ENCODE results near the gene INAVA.

Gene INAVA

DNA sequence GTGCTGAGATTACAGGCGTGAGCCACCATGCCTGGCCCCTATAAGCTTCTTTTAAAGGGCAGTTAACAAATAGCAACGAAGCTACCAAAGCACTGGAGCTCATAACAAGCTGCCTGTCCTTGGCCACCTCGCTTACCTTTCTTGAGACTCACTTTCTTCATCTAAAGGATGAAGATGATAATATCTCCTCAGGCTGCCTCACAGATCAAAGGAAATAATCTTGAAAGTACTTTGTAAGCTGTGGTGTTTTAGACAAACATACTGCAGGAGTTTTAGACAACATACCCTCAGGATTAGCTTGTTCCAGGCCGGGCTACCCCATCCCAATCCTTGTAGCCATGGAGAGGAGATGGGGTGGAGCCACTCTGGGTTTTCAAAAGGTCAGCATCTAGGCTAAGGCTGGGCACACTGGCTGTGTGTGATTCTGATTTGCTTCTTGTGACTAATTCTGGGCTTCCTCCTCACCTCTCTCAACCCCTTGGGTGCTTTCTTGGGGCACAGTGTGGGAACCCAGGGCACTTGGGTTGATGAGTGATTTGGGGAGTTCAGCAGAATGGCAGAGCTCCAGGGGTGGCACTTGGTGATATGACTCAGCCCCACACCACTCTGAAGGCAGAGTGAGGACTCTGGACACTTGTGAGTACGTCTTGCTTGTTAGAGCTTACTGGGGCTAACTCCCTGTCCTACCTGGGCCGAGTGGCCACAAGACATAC, 16.7 kb upstream of the INAVA start:
- Mint-ChIP-seq H3K4me1 (peaks cover 17% of the 10 kb centered on the region), H3K9me3 (no peaks in the 10 kb centered on the region), H3K4me3 (no peak overlapping the region), H3K27me3 (ENCODE audit: low read depth, poor library complexity) (peaks cover 12% of the 10 kb centered on the region), H3K36me3 (ENCODE audit: low read depth) (no peaks in the 10 kb centered on the region), H3K27ac (no peak overlapping the region)
- TF ChIP-seq, protein P1, sequence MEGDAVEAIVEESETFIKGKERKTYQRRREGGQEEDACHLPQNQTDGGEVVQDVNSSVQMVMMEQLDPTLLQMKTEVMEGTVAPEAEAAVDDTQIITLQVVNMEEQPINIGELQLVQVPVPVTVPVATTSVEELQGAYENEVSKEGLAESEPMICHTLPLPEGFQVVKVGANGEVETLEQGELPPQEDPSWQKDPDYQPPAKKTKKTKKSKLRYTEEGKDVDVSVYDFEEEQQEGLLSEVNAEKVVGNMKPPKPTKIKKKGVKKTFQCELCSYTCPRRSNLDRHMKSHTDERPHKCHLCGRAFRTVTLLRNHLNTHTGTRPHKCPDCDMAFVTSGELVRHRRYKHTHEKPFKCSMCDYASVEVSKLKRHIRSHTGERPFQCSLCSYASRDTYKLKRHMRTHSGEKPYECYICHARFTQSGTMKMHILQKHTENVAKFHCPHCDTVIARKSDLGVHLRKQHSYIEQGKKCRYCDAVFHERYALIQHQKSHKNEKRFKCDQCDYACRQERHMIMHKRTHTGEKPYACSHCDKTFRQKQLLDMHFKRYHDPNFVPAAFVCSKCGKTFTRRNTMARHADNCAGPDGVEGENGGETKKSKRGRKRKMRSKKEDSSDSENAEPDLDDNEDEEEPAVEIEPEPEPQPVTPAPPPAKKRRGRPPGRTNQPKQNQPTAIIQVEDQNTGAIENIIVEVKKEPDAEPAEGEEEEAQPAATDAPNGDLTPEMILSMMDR (IDR thresholded peaks at IDR 0.05) = no peak
- DNase-seq = no peak

DNA sequence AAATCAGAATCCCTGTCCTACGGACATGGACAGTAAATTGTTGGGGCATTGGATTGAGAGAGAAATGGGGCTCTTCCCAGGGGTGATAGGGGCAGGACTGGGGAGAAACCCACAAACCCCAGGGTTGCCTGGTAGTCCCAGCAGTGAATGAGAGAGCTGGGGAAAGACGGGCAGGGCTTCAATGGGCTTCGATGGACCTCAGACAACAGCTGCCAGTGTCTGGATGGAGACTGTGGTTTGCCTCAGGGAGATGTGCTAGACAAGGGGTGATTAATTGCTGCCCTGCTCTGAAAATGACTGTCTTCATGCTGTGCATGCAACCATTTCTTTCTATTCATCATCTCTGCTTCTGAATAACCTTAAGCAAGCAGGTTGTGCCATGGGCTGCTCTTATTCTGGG, 14.5 kb upstream of the INAVA start:
- no peaks in the 10 kb centered on the region for H3K36me3 Mint-ChIP-seq (ENCODE audit: low read depth)
- no peak overlapping the region for H3K4me3 Mint-ChIP-seq
- peaks cover 8% of the 10 kb centered on the region for H3K27me3 Mint-ChIP-seq (ENCODE audit: low read depth, poor library complexity)
- no peak for DNase-seq
- H3K4me1 Mint-ChIP-seq = peaks cover 20% of the 10 kb centered on the region
- TF ChIP-seq, protein P1 (IDR thresholded peaks at IDR 0.05) = no peak
- H3K27ac Mint-ChIP-seq = no peak overlapping the region
- no peaks in the 10 kb centered on the region for H3K9me3 Mint-ChIP-seq

DNA sequence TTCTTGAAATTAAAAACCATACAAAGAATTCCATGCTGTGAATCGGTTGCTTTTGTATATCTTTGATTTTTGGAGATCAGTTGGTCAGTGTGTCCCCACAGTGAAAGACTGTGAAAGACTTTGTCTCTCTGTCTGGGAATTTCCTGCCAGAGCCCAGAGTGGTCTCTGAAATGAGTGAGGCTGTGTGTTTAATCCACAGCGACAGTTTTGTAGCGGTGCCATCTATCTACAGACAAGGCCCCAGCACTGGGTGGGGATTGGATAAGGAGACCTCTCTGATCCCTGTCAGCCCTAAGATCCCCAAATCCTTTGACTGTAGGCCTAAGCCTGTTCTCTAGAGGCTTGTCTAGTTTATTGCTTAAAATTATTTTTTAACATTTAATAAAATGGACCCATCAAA, 11.6 kb upstream of the INAVA start:
- no peak overlapping the region for H3K4me3 Mint-ChIP-seq
- no peak overlapping the region for H3K27ac Mint-ChIP-seq
- peaks cover 38% of the 10 kb centered on the region for H3K4me1 Mint-ChIP-seq
- H3K36me3 Mint-ChIP-seq (ENCODE audit: low read depth) = no peaks in the 10 kb centered on the region
- DNase-seq = no peak
- TF ChIP-seq, protein P1 (IDR thresholded peaks at IDR 0.05) = no peak
- H3K9me3 Mint-ChIP-seq = no peaks in the 10 kb centered on the region
- H3K27me3 Mint-ChIP-seq (ENCODE audit: low read depth, poor library complexity) = peaks cover 4% of the 10 kb centered on the region

DNA sequence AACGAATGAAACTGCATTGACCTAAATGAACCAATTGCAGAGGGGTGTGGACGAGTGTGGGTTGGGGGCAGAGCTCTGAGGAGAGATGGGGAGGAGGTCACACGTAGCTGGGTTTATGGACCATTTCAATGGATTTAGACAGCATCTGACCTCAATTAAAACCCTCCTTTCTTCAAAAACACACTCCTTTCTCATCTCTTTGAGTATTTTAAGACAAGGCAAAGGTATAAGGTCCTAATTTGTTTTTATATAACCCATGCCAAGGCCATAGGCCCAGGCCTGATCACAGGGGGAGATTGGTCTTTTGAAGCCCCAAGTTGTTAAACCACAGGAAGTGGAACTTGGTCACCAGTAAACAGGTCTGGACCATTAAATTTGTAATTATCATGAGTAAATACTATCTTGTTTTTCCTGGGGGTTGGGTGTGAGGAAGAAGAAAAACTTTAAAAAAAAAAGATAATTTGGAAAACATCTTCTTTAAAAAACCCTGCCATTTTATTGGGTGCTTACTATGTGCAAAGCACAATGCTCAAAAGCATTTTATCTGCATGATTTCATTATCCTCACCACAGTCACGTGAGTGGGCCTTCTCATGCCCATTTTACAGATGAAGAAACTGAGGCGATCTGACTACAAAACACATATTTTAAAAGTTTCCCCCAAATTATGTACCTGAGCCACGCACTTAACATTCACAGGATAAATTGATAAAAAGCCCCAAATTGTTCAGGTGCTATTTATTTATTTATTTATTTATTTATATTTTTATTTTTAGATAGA, 8.9 kb upstream of the INAVA start:
- Mint-ChIP-seq H3K4me1 (peaks cover 60% of the 10 kb centered on the region), H3K36me3 (ENCODE audit: low read depth) (no peaks in the 10 kb centered on the region), H3K9me3 (no peaks in the 10 kb centered on the region), H3K27me3 (ENCODE audit: low read depth, poor library complexity) (no peaks in the 10 kb centered on the region), H3K4me3 (no peak overlapping the region), H3K27ac (peak overlapping the region; percentile 5)
- TF ChIP-seq, protein P1 (IDR thresholded peaks at IDR 0.05) = no peak
- no peak for DNase-seq

DNA sequence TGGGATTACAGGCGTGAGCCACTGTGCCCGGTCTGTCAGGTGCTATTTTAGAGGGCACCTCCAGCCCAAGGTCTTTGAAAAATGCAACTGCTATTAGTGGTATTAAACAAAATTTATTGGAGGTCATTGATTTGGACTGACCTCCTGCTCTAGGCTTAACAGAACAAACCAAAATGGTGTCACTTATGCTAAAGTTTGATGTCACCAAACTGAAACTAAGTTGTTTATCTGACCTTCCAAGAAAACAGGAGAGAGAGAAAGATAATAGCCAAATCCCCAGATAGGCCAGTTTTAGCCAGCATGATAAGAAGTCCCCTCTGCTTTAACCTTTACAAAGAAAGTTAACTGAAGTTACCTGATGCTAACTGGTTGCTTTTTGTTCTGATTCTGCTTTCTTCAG, 8.1 kb upstream of the INAVA start:
- H3K4me3 Mint-ChIP-seq = peak overlapping the region; percentile 42

More for the DNA sequence above, 8.1 kb upstream of the INAVA start:
- Mint-ChIP-seq H3K4me1 (peaks cover 61% of the 10 kb centered on the region), H3K36me3 (ENCODE audit: low read depth) (no peaks in the 10 kb centered on the region), H3K9me3 (no peaks in the 10 kb centered on the region), H3K27me3 (ENCODE audit: low read depth, poor library complexity) (no peaks in the 10 kb centered on the region), H3K27ac (no peak overlapping the region)
- TF ChIP-seq, protein P1 (IDR thresholded peaks at IDR 0.05) = no peak
- DNase-seq = no peak
